ENCODE results near the gene EYA4.

The EYA4 gene

GRCh38 chr6:133245422-133245903 is 4.3 kb downstream of the EYA4 start:
- no peak for TF ChIP-seq CTCF (IDR thresholded peaks at IDR 0.05; ENCODE audit: low read depth, low read length)
- in situ Hi-C loops (cut with HindIII; ENCODE audit: low sequenced_read_pairs), result no loop called here
- H3K4me3 ChIP-seq (ENCODE audit: low read depth, low read length), result no peak overlapping the region

GRCh38 chr6:133247581-133247980 is 6.4 kb downstream of the EYA4 start:
- H3K4me3 ChIP-seq (ENCODE audit: low read depth, low read length), result no peak overlapping the region
- no peak for DNase-seq (ENCODE audit: low read depth, low spot score)
- in situ Hi-C loops (cut with HindIII; ENCODE audit: low sequenced_read_pairs), result no loop called here
- no peak for TF ChIP-seq CTCF (IDR thresholded peaks at IDR 0.05; ENCODE audit: low read depth, low read length)

More at GRCh38 chr6:133245422-133245903, 4.3 kb downstream of the EYA4 start:
- no peak for DNase-seq (ENCODE audit: low read depth, low spot score)

GRCh38 chr6:133248241-133249001 is 7.3 kb downstream of the EYA4 start:
- H3K4me3 ChIP-seq (ENCODE audit: low read depth, low read length), result no peak overlapping the region
- peak; percentile 45 for DNase-seq (ENCODE audit: low read depth, low spot score)
- TF ChIP-seq CTCF (IDR thresholded peaks at IDR 0.05; ENCODE audit: low read depth, low read length), result no peak
- in situ Hi-C loops (cut with HindIII; ENCODE audit: low sequenced_read_pairs), result no loop called here

- TF ChIP-seq CTCF (IDR thresholded peaks at IDR 0.05; ENCODE audit: low read depth, low read length), result no peak
- no peak for DNase-seq (ENCODE audit: low read depth, low spot score)
- in situ Hi-C loops (cut with HindIII; ENCODE audit: low sequenced_read_pairs), result no loop called here
- no peak overlapping the region for H3K4me3 ChIP-seq (ENCODE audit: low read depth, low read length)
These were observed 10.5 kb downstream of the EYA4 start for GRCh38 chr6:133251688-133252087.

GRCh38 chr6:133254552-133255228 is 13.5 kb downstream of the EYA4 start:
- in situ Hi-C loops (cut with HindIII; ENCODE audit: low sequenced_read_pairs), result no loop called here
- H3K4me3 ChIP-seq (ENCODE audit: low read depth, low read length), result no peak overlapping the region
- peak; percentile 29 for DNase-seq (ENCODE audit: low read depth, low spot score)
- no peak for TF ChIP-seq CTCF (IDR thresholded peaks at IDR 0.05; ENCODE audit: low read depth, low read length)

GRCh38 chr6:133257545-133258105 is 16.5 kb downstream of the EYA4 start:
- in situ Hi-C loops (cut with HindIII; ENCODE audit: low sequenced_read_pairs), result no loop called here
- no peak for TF ChIP-seq CTCF (IDR thresholded peaks at IDR 0.05; ENCODE audit: low read depth, low read length)

More at GRCh38 chr6:133257545-133258105, 16.5 kb downstream of the EYA4 start:
- H3K4me3 ChIP-seq (ENCODE audit: low read depth, low read length), result no peak overlapping the region
- no peak for DNase-seq (ENCODE audit: low read depth, low spot score)
